Measurements from ENCODE around the gene NFIA.

NFIA gene

GRCh38 chr1:61160526-61160925 is 78.2 kb downstream of the NFIA start:
- no peak for DNase-seq

- DNase-seq: no peak
These were observed 80.3 kb downstream of the NFIA start for GRCh38 chr1:61162520-61163258.

- no peak for DNase-seq
These were observed 81.0 kb downstream of the NFIA start for GRCh38 chr1:61163355-61163754.

GRCh38 chr1:61165402-61165801 is 83.0 kb downstream of the NFIA start:
- DNase-seq: no peak

GRCh38 chr1:61167309-61167708 is 84.9 kb downstream of the NFIA start:
- no peak for DNase-seq

- no peak for DNase-seq
These were observed 86.7 kb downstream of the NFIA start for GRCh38 chr1:61169045-61169444.

- no peak for DNase-seq
These were observed 87.3 kb downstream of the NFIA start for GRCh38 chr1:61169634-61170033.

GRCh38 chr1:61170328-61171238 is 88.2 kb downstream of the NFIA start:
- no peak for DNase-seq

- no peak for DNase-seq
These were observed 89.0 kb downstream of the NFIA start for GRCh38 chr1:61171346-61171745.

- no peak for DNase-seq
These were observed 89.6 kb downstream of the NFIA start for GRCh38 chr1:61171974-61172373.

- no peak for DNase-seq
These were observed 90.8 kb downstream of the NFIA start for GRCh38 chr1:61173118-61173517.

GRCh38 chr1:61174060-61174795 is 91.9 kb downstream of the NFIA start:
- no peak for DNase-seq

- DNase-seq: no peak
These were observed 93.6 kb downstream of the NFIA start for GRCh38 chr1:61175976-61176375.

GRCh38 chr1:61181067-61182038 is 99.0 kb downstream of the NFIA start:
- DNase-seq: no peak

- no peak for DNase-seq
These were observed 99.7 kb downstream of the NFIA start for GRCh38 chr1:61182049-61182448.

- DNase-seq: no peak
These were observed 100.1 kb downstream of the NFIA start for GRCh38 chr1:61182480-61182879.

- DNase-seq: no peak
These were observed 101.2 kb downstream of the NFIA start for GRCh38 chr1:61183471-61184039.

- no peak for DNase-seq
These were observed 101.8 kb downstream of the NFIA start for GRCh38 chr1:61184040-61184713.

GRCh38 chr1:61184714-61185106 is 102.3 kb downstream of the NFIA start:
- DNase-seq: no peak

- no peak for DNase-seq
These were observed 104.4 kb downstream of the NFIA start for GRCh38 chr1:61186753-61187152.

Data from stimulated activated CD4-positive, alpha-beta T cell treated with anti-CD3 and anti-CD28 coated beads, Interleukin-4, amount 100 ng/mL, for 24 hours (primary cell).